Measurements from ENCODE around the gene LCOR.

DNA sequence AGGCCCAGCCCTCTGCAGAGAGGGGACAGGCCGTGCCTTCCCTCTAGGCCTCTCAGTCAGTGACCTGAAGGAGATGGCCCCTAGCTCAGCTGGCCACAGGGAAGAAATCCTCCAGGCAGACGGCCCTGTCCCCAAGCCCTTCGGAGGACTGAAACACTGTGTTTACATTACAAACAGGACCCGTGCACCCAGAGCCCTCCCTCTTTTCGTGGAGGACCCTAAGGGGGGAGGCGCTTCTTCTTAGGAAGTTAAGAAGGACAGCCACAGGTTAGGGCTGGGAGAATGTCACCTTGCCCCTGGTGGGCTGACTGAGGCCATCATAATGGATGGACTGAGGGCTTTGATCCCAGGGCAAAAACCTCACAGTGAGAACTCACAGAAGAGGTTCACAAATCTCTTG, 198.8 kb downstream of the LCOR start:
- no peak for TF ChIP-seq EZH2 (IDR thresholded peaks at IDR 0.05; ENCODE audit: low read length, unreplicated experiment)
- TF ChIP-seq, protein P1, sequence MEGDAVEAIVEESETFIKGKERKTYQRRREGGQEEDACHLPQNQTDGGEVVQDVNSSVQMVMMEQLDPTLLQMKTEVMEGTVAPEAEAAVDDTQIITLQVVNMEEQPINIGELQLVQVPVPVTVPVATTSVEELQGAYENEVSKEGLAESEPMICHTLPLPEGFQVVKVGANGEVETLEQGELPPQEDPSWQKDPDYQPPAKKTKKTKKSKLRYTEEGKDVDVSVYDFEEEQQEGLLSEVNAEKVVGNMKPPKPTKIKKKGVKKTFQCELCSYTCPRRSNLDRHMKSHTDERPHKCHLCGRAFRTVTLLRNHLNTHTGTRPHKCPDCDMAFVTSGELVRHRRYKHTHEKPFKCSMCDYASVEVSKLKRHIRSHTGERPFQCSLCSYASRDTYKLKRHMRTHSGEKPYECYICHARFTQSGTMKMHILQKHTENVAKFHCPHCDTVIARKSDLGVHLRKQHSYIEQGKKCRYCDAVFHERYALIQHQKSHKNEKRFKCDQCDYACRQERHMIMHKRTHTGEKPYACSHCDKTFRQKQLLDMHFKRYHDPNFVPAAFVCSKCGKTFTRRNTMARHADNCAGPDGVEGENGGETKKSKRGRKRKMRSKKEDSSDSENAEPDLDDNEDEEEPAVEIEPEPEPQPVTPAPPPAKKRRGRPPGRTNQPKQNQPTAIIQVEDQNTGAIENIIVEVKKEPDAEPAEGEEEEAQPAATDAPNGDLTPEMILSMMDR (conservative IDR thresholded peaks at IDR 0.05; ENCODE audit: low read depth, low read length) = no peak
- TF ChIP-seq EZH2phosphoT487 (IDR thresholded peaks at IDR 0.05; ENCODE audit: borderline replicate concordance, low read length) = no peak

All from PC-3 (cell line).